ENCODE measurements around the gene TFR2.
A peak's percentile ranks its signal among the peaks of the same experiment; 100 is the strongest.

Gene TFR2

GRCh38 chr7:100654908-100655831 lies 13.8 kb upstream of the TFR2 start:
- DNase-seq (ENCODE audit: low read depth), result no peak

- DNase-seq (ENCODE audit: low read depth), result no peak
These were observed 8.6 kb upstream of the TFR2 start for GRCh38 chr7:100649826-100650565.

- peak; percentile 88 for DNase-seq (ENCODE audit: low read depth)
These were observed 1.2 kb upstream of the TFR2 start for GRCh38 chr7:100642534-100642907.

GRCh38 chr7:100641860-100642533 lies 645 bp upstream of the TFR2 start:
- DNase-seq (ENCODE audit: low read depth), result no peak

- peak; percentile 88 for DNase-seq (ENCODE audit: low read depth)
These were observed 573 bp downstream of the TFR2 start for GRCh38 chr7:100640517-100641440.

GRCh38 chr7:100639995-100640516 lies 1.3 kb downstream of the TFR2 start:
- no peak for DNase-seq (ENCODE audit: low read depth)

- no peak for DNase-seq (ENCODE audit: low read depth)
These were observed 8.2 kb downstream of the TFR2 start for GRCh38 chr7:100632951-100633717.

GRCh38 chr7:100630066-100630465 lies 11.3 kb downstream of the TFR2 start:
- no peak for DNase-seq (ENCODE audit: low read depth)

- DNase-seq (ENCODE audit: low read depth), result no peak
These were observed 12.1 kb downstream of the TFR2 start for GRCh38 chr7:100629117-100629716.

GRCh38 chr7:100627238-100627549 lies 14.2 kb downstream of the TFR2 start:
- no peak for DNase-seq (ENCODE audit: low read depth)

GRCh38 chr7:100626530-100627237 lies 14.7 kb downstream of the TFR2 start:
- peak; percentile 72 for DNase-seq (ENCODE audit: low read depth)

- DNase-seq (ENCODE audit: low read depth), result no peak
These were observed 15.3 kb downstream of the TFR2 start for GRCh38 chr7:100626055-100626454.

- DNase-seq (ENCODE audit: low read depth), result no peak
These were observed 17.2 kb downstream of the TFR2 start for GRCh38 chr7:100623951-100624824.

- DNase-seq (ENCODE audit: low read depth), result no peak
These were observed 19.8 kb downstream of the TFR2 start for GRCh38 chr7:100621554-100621953.

- no peak for DNase-seq (ENCODE audit: low read depth)
These were observed 20.5 kb downstream of the TFR2 start for GRCh38 chr7:100620804-100621203.

GRCh38 chr7:100620239-100620638 lies 21.1 kb downstream of the TFR2 start:
- DNase-seq (ENCODE audit: low read depth), result no peak

GRCh38 chr7:100614308-100614861 lies 27.0 kb downstream of the TFR2 start:
- no peak for DNase-seq (ENCODE audit: low read depth)
